ENCODE results near the gene RBM27.
"Not testable (repeated sequence)": the region's sequence is repeated elsewhere in the genome, so short reads cannot be mapped to it uniquely, and the experiment has no call there.

RBM27 gene

DNA sequence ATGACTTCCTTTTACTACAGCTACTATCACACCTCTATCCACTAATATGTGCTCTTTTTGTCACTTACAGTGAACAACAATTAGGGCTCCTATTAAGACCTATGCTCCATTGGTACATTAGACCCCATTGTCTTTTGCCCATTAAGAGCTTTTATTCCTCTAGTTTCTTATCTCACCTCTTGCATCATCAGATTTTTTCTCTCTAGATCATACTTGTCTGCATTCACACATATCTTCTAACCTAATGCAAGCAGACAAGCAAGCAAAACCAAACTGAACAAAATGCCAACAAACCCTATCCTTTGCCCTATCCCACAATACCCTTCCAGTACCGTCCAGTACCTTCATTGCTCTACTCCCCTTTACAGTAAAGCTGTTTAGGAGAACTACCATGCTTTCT, 10.1 kb upstream of the RBM27 start:
- TF ChIP-seq, protein P1, sequence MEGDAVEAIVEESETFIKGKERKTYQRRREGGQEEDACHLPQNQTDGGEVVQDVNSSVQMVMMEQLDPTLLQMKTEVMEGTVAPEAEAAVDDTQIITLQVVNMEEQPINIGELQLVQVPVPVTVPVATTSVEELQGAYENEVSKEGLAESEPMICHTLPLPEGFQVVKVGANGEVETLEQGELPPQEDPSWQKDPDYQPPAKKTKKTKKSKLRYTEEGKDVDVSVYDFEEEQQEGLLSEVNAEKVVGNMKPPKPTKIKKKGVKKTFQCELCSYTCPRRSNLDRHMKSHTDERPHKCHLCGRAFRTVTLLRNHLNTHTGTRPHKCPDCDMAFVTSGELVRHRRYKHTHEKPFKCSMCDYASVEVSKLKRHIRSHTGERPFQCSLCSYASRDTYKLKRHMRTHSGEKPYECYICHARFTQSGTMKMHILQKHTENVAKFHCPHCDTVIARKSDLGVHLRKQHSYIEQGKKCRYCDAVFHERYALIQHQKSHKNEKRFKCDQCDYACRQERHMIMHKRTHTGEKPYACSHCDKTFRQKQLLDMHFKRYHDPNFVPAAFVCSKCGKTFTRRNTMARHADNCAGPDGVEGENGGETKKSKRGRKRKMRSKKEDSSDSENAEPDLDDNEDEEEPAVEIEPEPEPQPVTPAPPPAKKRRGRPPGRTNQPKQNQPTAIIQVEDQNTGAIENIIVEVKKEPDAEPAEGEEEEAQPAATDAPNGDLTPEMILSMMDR (IDR thresholded peaks at IDR 0.05; ENCODE audit: insufficient read depth, low read depth, low read length, missing control alignments) = no peak
- no peak overlapping the region for H3K4me3 ChIP-seq (ENCODE audit: low read length)
- DNase-seq (ENCODE audit: low read depth) = no peak

DNA sequence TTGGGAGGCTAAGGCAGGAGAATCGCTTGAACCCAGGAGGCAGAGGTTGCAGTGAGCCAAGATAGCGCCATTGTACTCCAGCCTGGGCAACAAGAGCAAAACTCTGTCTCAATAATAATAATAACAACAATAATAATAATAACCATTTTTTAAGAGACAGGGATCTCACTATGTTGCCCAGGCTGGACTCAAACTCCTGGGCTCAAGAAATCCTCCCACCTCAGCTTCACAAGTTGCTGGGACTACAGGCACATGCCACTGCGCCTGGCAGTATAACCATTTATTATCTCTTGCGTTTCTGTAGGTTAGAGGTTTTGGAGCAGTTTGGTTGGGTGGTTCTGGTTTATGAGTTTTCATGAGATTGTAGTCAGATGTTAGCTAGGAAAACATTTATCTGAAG, 8.4 kb upstream of the RBM27 start:
- not testable (repeated sequence) for DNase-seq (ENCODE audit: low read depth); H3K4me3 ChIP-seq (ENCODE audit: low read length)

DNA sequence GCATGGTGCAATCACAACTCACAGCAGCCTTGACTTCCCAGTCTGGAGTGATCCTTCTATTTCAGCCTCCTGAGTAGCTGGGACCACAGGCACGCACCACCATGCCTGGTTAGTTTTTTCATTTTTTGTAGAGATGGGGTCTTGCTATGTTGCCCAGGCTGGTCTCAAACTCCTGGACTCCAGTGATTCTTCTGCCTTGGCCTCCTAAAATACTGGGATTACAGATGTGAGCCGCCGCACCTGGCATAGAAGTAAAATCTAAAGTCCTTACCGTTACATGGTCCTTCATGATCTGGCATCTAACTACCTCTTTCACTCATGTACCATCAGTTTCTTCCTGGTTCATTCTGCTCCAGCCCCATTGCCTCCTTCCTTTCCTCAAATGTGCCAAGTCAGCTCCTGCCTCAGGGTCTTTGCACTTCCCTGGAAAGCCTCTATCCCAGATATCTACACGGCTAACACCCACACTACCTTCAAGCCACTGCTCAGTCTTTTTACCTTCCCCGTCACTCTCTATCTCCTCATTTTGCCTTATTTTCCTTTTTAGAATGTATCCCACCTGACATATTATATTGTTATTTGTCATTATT, 6.9 kb upstream of the RBM27 start:
- H3K4me3 ChIP-seq (ENCODE audit: low read length) = no peak overlapping the region
- TF ChIP-seq, protein P1 (IDR thresholded peaks at IDR 0.05; ENCODE audit: insufficient read depth, low read depth, low read length, missing control alignments) = no peak
- DNase-seq (ENCODE audit: low read depth) = no peak

DNA sequence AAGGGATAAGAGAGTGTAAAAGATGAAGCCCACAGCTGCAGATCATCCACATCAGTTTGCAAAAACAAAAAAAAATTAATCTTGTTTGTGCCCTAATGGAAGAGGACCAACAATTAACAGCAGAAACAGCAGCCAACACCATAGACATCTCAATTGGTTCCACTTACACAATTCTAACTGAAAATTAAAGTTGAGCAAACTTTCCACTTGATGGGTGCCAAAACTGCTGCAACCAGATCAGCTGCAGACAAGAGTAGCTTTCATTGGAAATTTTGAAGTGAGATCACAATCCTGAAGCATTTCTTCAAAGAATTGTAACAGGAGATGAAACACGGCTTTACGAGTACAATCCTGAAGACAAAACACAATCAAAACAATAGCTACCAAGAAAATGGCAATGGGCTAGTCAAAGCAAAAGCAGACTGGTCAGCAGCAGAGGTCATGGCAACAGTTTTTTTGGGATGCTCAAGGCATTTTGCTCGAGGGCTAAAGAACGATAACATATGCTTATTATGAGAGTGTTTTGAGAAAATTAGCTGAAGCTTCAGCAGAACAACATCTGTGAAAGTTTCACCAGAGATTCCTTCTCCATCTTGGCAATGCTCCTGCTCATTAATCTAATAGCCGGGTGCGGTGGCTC, 4.1 kb upstream of the RBM27 start:
- no peak for DNase-seq (ENCODE audit: low read depth)
- TF ChIP-seq, protein P1 (IDR thresholded peaks at IDR 0.05; ENCODE audit: insufficient read depth, low read depth, low read length, missing control alignments) = no peak
- no peak overlapping the region for H3K4me3 ChIP-seq (ENCODE audit: low read length)

DNA sequence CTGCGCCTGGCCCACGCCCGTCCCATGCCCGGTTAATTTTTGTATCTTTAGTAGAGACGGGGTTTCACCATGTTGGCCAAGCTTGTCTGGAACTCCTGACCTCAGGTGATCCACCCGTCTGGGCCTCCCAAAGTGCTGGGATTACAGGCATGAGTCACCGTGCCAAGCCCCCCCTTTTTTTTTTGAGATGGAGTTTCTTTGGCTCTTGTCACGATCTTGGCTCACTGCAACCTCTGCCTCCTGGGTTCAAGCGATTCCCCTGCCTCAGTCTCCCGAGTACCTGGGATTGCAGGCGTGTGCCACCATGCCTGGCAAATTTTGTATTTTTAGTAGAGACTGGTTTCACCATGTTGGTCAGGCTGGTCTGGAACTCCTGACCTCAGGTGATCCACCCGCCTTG, 1.6 kb upstream of the RBM27 start:
- not testable (repeated sequence) for DNase-seq (ENCODE audit: low read depth); H3K4me3 ChIP-seq (ENCODE audit: low read length)

DNA sequence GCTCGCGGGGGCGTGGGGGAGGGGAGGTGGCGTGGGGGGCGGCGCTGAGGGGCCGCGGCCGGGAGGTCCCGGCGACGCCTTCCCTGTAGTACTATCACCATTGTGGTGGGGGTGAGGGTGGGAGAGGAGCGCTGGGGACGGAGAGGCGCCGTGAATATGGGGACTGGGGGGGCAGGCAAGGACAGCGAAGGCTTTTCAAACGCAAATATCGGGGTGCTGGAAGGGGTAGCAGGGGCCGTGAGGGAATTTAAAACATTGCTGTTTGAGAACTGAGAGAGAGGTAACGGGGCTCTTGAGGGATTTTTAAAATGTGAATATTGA, 427 bp downstream of the RBM27 start:
- no peak for DNase-seq (ENCODE audit: low read depth)
- TF ChIP-seq, protein P1 (IDR thresholded peaks at IDR 0.05; ENCODE audit: insufficient read depth, low read depth, low read length, missing control alignments) = no peak
- H3K4me3 ChIP-seq (ENCODE audit: low read length) = peak overlapping the region; percentile 76

DNA sequence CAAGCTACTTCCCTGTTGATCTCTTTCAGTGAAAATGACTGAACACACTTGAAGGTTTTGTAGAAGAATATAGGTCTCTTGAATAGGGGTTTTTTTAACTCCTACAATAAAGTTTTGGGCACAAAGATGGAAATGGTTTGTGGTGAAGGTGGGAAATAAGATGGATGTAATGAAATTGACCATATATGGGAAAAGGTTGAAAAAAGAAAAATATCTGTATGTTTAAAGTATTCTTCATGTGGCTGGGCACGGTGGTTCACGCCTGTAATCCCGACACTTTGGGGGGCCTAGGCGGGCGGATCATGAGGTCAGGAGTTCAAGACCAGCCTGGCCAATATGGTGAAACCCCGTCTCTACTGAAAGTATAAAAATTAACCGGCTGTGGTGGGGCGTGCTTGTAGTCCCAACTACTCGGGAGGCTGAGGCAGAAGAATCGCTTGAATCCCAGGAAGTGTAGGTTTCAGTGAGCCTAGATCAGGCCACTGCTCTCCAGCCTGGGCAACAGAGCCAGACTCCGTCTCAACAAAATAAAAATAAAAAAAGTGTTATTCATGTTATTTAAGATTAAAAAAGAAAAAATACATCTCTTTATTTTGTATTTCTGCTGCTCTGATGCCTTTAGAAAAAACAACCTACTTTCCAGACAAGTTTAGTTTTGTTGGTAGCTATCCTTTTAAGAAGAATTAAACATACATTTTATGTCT, 2.2 kb downstream of the RBM27 start:
- no peak overlapping the region for H3K4me3 ChIP-seq (ENCODE audit: low read length)
- TF ChIP-seq, protein P1 (IDR thresholded peaks at IDR 0.05; ENCODE audit: insufficient read depth, low read depth, low read length, missing control alignments) = no peak
- no peak for DNase-seq (ENCODE audit: low read depth)

DNA sequence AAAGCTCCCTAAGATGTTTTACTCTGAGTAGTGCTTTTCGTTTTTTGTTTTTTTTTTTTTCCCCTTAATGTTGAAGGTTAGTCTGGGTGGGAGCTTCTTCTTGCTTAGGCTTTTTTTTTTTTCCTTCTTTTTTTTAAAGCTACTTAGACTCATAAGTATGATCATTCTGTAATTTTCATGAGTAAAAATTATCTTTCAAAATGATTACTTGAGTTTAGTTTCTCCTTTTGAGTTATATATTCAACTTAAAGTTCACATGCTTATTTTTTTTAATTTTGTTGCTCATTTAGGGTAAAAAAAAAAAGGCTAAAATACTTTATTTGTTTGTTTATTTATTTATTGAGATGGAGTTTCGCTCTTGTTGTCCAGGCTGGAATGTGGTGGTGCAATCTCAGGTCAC, 2.9 kb downstream of the RBM27 start:
- no peak overlapping the region for H3K4me3 ChIP-seq (ENCODE audit: low read length)
- DNase-seq (ENCODE audit: low read depth) = no peak
- TF ChIP-seq, protein P1 (IDR thresholded peaks at IDR 0.05; ENCODE audit: insufficient read depth, low read depth, low read length, missing control alignments) = no peak
